Mononuclear cell (primary cell): ENCODE data around the gene CRABP2. TPM values are rescaled to one million over a fixed set of nuclear protein-coding genes. Genes with fewer than 3 reads are reported as not detected.

Experiments
- H3K27me3 ChIP-seq: 2 replicates; pipeline ENCODE4 v1.6.0; 2011; ENCODE audit warnings: low read length, control low read depth; ENCODE audit not compliant: insufficient read depth
- H3K4me1 ChIP-seq: 2 replicates; pipeline ENCODE4 v1.5.1; 2011; ENCODE audit warnings: mild to moderate bottlenecking, low read length, control low read depth; ENCODE audit not compliant: insufficient read depth
- H3K4me3 ChIP-seq: 2 replicates; pipeline ENCODE4 v1.5.1; 2011; ENCODE audit warnings: mild to moderate bottlenecking, low read length, moderate library complexity
- H3K9me3 ChIP-seq: 2 replicates; pipeline ENCODE4 v1.5.1; 2011; ENCODE audit warnings: low read depth, mild to moderate bottlenecking, control low read depth, low read length
- total RNA-seq: library from RNA; depleted of rRNA; stranded (reverse); fragments of >200 nt; gene quantifications from one replicate; pipeline ENCODE4 v1.2.3, GENCODE V29; 2012

Gene CRABP2
- total RNA-seq, 1 donor, result 0.42 TPM

DNA sequence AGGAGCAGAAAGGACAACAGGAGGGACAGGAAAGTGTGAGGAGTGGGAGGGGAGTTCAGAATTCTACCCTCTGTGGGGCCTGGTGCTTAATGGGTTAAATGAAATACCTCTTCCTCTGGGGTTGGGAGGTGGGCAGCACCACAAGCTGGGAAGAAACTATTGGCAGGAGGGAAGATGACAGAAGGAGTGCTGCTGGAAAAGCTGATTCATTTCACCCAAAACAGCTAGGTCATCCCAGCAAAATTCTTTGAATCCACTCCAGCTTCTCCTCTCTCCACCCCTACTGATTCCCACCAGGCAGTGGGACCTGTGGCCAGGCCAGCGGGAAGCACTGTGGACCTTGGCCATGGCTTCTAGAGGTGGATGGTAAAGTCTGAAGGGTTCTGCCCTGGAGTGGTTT lies 50.7 kb downstream of the CRABP2 start:
- Histone ChIP-seq H3K9me3 (no peaks in the 10 kb centered on the region), H3K27me3 (peaks cover 49% of the 10 kb centered on the region), H3K4me3 (no peak overlapping the region), H3K4me1 (peaks cover 28% of the 10 kb centered on the region)

DNA sequence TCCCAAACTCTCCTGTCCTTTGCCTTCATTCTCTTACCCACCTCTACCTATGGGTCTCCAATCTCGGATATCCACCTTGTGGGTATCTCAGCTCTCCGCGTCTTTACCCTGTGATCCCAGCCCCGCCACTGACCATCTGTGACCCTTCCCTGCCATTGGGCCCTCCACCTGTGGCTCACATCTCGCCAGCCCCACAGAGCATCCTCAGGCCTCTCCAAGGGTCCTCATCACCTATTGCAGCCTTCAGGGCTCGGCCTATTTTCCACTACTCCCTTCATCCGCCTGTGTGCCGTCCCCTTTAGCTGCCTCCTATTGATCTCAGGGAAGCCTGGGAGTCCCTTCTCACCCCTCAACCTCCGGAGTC lies 52.4 kb downstream of the CRABP2 start:
- Histone ChIP-seq H3K9me3 (no peaks in the 10 kb centered on the region), H3K4me1 (peaks cover 16% of the 10 kb centered on the region), H3K4me3 (no peak overlapping the region), H3K27me3 (peaks cover 60% of the 10 kb centered on the region)

DNA sequence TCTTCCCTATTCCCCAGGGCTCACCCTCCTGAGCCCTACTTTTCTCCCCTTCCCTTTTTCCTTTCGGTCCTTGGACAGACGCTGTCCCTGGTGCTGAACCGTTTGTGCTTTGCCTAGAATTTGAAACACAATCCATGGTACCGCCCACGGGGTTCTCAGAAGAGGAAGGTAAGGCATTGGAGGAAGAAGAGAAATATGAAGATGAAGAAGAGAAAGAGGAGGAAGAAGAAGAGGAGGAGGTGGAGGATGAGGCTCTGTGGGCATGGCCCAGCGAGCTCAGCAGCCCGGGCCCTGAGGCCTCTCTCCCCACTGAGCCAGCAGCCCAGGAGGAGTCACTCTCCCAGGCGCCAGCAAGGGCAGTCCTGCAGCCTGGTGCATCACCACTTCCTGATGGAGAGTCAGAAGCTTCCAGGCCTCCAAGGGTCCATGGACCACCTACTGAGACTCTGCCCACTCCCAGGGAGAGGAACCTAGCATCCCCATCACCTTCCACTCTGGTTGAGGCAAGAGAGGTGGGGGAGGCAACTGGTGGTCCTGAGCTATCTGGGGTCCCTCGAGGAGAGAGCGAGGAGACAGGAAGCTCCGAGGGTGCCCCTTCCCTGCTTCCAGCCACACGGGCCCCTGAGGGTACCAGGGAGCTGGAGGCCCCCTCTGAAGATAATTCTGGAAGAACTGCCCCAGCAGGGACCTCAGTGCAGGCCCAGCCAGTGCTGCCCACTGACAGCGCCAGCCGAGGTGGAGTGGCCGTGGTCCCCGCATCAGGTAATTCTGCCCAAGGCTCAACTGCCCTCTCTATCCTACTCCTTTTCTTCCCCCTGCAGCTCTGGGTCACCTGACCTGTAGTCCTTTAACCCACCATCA lies 53.0 kb downstream of the CRABP2 start:
- Histone ChIP-seq H3K27me3 (peaks cover 63% of the 10 kb centered on the region), H3K4me3 (no peak overlapping the region), H3K9me3 (no peaks in the 10 kb centered on the region), H3K4me1 (peaks cover 10% of the 10 kb centered on the region)

Other genes with a start within 250 kb of the CRABP2 start
- 52.7 TPM for gene MEF2D, start 204.8 kb downstream of the CRABP2 start, total RNA-seq
- gene IQGAP3, start 133.0 kb downstream of the CRABP2 start, total RNA-seq, result 0.10 TPM
- gene TTC24, start 125.9 kb downstream of the CRABP2 start, total RNA-seq, result 1.2 TPM
- gene NAXE, start 113.8 kb downstream of the CRABP2 start, total RNA-seq, result 23.9 TPM
- 15.0 TPM for gene GPATCH4, start 104.1 kb downstream of the CRABP2 start, total RNA-seq
- 0.21 TPM for gene HAPLN2, start 86.2 kb downstream of the CRABP2 start, total RNA-seq
- not detected for gene BCAN, start 63.5 kb downstream of the CRABP2 start, total RNA-seq
- gene NES, start 28.2 kb downstream of the CRABP2 start, total RNA-seq, result not detected
- 5.0 TPM for gene METTL25B, start 22.9 kb upstream of the CRABP2 start, total RNA-seq
- 36.0 TPM for gene ISG20L2, start 23.2 kb upstream of the CRABP2 start, total RNA-seq
- gene MRPL24, start 35.5 kb upstream of the CRABP2 start, total RNA-seq, result 3.9 TPM
- gene HDGF, start 46.1 kb upstream of the CRABP2 start, total RNA-seq, result 98.9 TPM
- 19.6 TPM for gene PRCC, start 62.0 kb upstream of the CRABP2 start, total RNA-seq
- 19.1 TPM for gene SH2D2A, start 111.3 kb upstream of the CRABP2 start, total RNA-seq
- not detected for gene INSRR, start 153.5 kb upstream of the CRABP2 start, total RNA-seq
- 0.31 TPM for gene NTRK1, start 155.3 kb upstream of the CRABP2 start, total RNA-seq
- 1.7 TPM for gene PEAR1, start 188.1 kb upstream of the CRABP2 start, total RNA-seq
- not detected for gene LRRC71, start 215.0 kb upstream of the CRABP2 start, total RNA-seq